HG02798 (cell line): Measurements from ENCODE around the gene TPBG.

ENCODE experiments used
- ATAC-seq: cut with Tn5 transposase; IDR thresholded peaks from one replicate; pipeline ENCODE4 v1.9.1; 2021; ENCODE audit warnings: mild to moderate bottlenecking; ENCODE audit not compliant: unreplicated experiment, poor library complexity

Gene TPBG

GRCh38 chr6:82363428-82364086, at the start of gene TPBG:
TPBG (plus strand) TSS chr6:82363817; CDS start chr6:82364962, 1,145 bp downstream.
- ATAC-seq: peak; percentile 54

GRCh38 chr6:82322386-82322785, 41.2 kb upstream of the TPBG start:
- no peak for ATAC-seq

GRCh38 chr6:82329766-82330165, 33.9 kb upstream of the TPBG start:
- no peak for ATAC-seq

GRCh38 chr6:82330171-82330804, 33.3 kb upstream of the TPBG start:
- ATAC-seq: no peak

- peak; percentile 55 for ATAC-seq
Measured at GRCh38 chr6:82331031-82331773, 32.4 kb upstream of the TPBG start.

- ATAC-seq: no peak
Measured at GRCh38 chr6:82333781-82334180, 29.8 kb upstream of the TPBG start.

GRCh38 chr6:82337688-82338257, 25.8 kb upstream of the TPBG start:
- ATAC-seq: no peak

- ATAC-seq: no peak
Measured at GRCh38 chr6:82348130-82348529, 15.5 kb upstream of the TPBG start.

GRCh38 chr6:82353848-82354247, 9.8 kb upstream of the TPBG start:
- ATAC-seq: no peak

GRCh38 chr6:82360552-82360951, 3.1 kb upstream of the TPBG start:
- ATAC-seq: no peak

GRCh38 chr6:82361631-82362030, 2.0 kb upstream of the TPBG start:
- no peak for ATAC-seq

GRCh38 chr6:82362144-82362543, 1.5 kb upstream of the TPBG start:
- no peak for ATAC-seq

- ATAC-seq: no peak
Measured at GRCh38 chr6:82362878-82363427, 664 bp upstream of the TPBG start.

- ATAC-seq: peak; percentile 35
Measured at GRCh38 chr6:82364087-82365015, 734 bp downstream of the TPBG start.

GRCh38 chr6:82365016-82365795, 1.6 kb downstream of the TPBG start:
- peak; percentile 34 for ATAC-seq

- ATAC-seq: no peak
Measured at GRCh38 chr6:82367704-82368103, 4.1 kb downstream of the TPBG start.

- ATAC-seq: no peak
Measured at GRCh38 chr6:82370788-82371187, 7.2 kb downstream of the TPBG start.

GRCh38 chr6:82371799-82372546, 8.4 kb downstream of the TPBG start:
- ATAC-seq: no peak
